Activated T-helper 1 cell treated with anti-CD3 and anti-CD28 coated beads, Interleukin-2, amount 50 U/mL, for 16 hours (primary cell): ENCODE data around the gene DCDC2C.

ENCODE experiments used
- DNase-seq, 2 donors: peaks; one replicate each; pipeline ENCODE4 v3.0.0-alpha.2; 2020; ENCODE audit warnings: low read depth in 1 of 2, low spot score in 1 of 2

DCDC2C gene

DNA sequence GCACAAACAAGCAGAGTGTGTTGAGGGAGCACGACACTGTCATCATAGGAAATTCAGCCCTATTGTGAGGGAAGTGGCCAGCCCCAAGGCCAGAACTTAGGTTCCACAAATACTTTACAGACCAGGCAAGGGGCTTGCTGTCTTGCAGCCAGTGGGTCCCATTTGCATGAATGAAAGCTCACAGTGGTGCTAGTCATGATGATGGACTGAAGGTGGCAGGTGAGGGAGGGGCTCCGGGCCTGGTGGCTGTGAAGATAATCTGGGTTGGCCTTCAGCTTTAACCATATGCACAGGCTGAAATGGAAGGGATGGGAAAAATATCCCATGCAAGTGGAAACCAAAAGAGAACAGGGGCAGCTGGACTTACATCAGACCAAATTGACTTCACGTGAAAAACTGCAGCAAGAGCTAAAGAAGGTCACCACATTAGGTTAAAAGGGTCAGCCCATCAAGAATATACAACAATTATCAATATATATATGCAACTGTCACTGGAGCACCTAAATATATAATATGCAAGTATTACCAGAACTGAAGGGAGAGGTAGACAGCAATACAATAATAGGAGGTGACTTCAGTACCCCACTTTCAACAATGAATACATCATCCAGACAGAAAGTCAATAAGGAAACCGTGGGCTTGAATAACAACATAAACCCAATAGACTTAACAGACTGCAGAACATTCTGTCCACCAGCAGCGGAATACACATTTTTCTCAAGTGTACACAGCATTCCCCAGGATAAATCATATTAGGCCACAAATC, 39.6 kb downstream of the DCDC2C start:
- DNase-seq: no peak

DNA sequence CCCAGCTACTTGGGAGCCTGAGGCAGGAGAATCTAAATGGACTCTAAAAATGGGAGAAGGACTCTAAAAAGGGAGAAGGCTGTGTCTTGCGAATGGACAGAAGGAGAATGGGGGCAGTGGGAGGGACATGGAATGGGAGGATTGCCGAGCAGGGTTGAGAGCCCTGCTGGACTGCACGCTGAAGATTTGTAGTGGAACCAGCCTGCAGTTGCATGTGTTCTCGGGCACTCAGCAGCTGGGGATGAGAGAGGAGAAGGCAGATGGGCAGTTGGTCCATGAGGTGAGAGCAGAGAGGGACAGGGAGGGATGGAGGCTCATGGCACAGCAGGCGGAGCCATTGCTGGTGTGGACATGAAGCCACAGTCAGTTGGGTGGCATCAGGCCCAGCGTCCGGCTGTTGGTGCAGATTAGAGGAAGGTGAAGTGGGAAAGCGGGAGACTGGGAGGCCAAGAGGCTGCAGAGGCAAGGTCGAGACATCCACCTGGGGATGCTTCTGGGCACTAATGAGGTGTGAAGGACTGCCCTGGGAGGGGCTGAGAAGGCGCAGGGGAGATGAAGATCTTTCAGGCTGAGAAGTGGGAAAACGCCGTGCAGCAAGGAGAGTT, 40.7 kb downstream of the DCDC2C start:
- DNase-seq: no peak

DNA sequence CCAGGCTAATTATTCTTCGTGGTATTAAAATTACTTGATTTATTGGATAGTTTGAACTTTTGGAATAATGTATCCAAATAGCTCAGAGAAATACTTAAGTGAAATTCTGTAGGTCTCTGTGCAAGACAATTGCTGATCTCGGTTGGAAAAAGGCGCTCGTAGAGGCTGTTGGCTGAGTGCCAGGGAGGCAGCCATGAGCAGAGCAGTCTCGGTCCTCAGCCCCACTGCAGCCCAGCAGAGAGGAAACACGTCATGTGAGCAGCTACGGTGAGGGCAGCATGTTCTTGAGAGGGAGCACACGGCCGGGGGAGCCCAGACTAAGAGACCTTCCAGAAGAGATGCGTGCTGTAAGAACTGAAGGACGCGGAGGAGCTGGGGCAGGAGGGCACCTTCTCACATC, 42.5 kb downstream of the DCDC2C start:
- no peak for DNase-seq

DNA sequence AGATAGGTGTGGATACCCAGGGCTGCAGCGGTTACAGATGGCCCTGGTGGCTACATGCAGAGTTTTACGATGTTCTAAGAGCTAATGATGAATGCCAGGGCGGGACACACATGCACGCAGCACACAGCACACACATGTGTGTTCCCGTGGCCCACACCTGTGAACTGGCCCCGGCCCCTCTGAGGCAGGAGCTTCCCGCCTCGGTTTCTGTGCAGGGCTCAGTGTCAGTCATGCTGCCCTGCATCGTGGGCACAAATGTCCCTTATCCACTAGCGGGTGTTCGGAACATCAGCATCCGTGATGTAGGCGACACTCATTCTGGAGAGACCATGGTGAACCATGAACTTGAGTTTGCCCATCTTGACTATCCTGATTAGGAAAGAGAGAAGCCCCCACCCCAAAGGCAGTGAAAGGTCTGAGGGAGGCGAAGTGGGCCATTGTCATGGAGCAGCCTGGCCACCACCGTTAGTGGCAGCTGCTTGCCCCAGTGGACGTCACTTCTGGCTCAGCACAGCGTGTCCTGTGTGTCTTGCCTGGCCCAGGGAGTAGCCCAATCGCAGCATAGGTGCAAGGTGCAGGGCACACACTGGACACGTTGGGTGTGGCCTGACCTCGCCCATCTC, 43.8 kb downstream of the DCDC2C start:
- no peak for DNase-seq

DNA sequence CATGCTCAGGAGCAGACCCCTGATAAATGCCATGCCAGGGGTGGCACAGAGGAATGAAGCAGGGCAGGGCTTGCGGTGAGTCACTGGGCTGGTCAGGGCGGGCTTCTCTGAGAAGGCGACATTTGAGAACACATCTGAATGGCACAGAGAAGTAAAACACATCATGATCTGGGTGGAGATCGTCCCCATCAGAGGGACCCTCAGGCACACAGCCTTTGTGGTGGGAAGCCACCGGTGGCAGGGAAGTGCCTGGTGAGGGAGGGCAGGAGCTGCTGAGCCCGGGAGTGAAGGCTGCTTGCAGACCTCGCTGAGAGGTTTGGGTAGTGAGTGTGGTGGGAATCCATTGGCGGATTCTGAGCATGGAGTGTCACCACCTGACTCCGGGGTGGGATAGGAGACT, 44.5 kb downstream of the DCDC2C start:
- no peak for DNase-seq

DNA sequence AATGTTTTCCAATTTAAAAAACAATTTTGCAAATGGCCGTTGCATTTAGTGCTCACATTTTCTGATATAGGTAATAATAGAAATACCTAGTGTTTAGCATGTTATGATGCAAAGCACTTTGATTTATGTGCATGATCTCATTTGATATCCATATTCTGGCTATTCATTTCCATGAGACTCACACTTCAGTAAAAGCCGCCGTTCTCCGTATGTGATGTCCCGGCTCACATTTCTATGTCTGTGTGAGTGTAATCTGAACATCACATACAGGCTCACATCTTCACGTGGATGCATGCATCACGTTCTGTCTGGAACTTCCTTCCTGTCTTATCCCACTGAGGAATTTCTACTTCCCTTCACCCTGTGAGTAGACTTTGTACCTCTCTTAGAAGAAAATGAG, 45.8 kb downstream of the DCDC2C start:
- no peak for DNase-seq

DNA sequence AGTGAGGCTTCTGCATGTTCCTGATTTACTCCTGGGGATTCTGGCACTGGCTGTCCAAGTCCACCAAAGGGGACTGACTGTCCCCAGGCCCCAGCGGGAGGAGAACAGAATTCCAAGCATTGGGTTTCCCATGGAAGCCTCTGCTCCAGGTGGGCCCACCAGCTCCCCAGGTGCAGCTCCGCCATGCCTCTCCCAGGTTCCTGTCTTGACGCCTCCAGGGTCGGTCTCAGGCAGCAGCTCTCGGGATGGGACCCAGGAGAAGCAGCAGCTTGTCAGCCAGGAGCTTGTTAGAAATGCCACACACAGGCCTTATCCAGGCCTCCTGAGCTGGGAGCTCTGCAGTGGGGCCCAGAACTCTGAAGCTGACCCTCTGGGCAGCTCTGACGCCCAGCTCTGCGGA, 47.9 kb downstream of the DCDC2C start:
- DNase-seq: no peak

DNA sequence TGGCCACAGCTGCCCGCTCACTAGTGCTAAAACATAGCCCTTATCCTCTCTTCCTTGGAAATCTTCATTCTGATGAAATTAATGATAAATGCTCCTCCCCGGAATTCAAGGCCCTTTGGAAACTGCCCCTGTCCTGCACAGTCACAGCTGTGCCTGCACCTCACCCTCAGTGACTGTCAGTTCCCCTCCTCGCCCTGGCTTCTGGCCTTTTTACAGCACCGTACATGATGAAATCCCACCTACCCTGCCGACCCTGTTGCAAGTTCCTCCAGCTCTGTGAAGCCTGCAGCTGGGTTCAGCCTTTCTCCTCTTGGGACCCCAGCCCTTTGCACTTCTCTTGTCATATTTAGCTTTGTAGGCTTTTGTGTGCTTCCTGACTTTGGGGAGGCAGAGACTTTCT, 48.4 kb downstream of the DCDC2C start:
- no peak for DNase-seq

DNA sequence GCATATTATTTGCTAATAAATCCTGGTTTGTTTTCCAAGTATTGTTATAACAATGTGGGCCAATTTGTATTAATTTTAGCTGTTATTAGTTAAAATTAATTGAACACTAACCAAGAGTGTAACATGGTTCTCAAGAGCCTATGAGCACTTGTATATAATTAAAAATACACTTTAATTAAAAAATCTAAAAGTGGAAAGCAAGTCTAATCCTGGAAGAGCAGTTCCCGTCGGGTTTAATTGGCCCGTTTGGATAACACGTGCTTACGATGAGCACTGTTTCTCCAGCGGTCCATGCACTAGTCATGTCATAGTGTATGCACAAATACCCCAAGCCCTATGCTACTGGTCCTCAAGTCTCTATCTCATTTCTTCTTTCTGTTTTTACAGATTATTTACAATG, 49.0 kb downstream of the DCDC2C start:
- DNase-seq: no peak

DNA sequence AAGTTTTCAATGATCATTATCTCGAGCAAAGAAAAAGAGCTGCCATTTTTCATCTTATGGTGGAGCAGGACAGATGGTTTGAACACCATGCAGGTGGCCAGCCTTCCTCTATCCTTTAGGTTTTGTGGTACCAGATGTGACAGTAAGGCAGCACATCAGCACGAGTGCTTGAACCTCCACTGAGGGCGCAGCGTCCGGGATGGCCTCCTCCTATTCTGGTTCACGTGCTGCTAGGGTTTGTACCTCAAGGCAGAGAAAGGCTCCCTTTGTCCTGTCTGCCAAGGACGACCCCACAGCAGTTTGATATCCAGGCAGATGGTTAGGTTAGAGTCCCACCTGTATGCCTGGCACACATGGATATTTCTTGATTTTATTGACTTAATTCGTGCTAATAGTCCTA, 50.2 kb downstream of the DCDC2C start:
- no peak for DNase-seq

DNA sequence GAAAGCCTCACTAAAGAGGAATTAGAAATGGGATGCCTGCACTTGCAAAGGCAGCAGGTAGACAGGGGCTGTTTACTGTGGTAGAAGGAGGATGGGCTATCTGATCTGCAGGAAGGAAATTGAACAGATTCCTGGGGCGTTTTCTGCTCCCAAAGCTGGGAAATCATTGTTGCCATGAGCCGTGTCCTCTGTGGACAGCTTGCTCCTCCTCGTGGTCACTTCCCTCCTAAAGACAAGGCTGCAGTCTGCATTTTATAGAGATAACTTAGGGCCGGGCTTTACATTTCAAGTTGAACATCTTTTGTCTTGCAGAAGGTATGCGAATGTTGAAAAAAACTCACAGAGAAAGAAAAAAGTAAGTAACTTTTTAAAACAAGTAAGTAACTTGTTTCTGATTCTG, 50.9 kb downstream of the DCDC2C start:
- no peak for DNase-seq

DNA sequence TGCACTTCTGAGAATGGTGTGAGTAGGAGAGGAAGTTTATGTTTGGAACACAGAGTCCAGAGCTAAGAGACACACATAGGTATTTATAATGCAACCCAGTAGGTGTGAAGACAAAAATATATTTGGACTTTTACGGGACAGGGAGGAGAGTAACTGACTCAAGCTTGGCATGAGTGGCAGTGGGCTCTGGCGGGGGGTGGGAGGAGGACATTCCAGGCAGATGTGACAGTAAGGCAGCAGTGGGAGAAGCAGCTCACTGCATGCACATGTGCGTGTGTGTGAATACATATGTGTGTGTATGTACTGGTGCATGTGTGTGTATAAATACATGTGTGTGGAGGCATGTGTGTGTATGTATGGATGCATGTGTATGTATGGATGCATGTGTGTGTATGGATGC, 51.4 kb downstream of the DCDC2C start:
- DNase-seq: no peak

DNA sequence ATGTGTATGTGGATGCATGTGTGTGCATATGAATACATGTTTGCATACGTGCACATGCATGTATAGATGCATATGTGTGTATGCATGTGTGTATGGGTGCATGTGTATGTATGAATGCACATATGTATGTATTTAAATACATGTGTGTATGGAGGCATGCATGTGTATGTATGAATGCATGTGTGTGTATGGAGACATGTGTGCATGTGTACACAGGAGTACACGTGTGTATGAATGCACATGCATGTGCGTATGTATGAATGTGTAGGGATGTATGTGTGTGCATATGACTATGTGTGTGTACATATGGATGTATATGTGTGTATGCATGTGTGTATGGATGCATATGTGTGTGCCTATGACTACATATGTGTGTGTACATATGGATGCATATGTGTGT, 51.9 kb downstream of the DCDC2C start:
- DNase-seq: no peak

DNA sequence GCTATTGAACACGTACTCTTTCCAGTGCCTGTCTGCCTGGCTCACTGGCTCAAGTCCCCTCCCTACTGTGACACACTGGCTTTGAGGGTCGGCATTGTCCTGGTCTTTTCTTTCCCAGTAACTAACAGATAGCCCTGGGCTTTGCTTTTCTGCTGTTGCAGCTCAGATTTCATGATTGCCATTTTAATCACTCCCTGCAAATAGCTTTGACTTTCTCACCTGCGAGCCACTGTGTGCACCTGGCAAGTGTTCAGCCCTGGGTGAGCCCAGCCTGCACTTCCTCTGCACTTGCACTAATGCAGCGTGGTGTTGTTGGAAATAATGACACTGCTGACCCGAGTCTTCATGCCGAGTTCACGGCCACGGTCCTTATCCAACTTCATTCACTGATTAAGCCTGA, 52.9 kb downstream of the DCDC2C start:
- DNase-seq: no peak

DNA sequence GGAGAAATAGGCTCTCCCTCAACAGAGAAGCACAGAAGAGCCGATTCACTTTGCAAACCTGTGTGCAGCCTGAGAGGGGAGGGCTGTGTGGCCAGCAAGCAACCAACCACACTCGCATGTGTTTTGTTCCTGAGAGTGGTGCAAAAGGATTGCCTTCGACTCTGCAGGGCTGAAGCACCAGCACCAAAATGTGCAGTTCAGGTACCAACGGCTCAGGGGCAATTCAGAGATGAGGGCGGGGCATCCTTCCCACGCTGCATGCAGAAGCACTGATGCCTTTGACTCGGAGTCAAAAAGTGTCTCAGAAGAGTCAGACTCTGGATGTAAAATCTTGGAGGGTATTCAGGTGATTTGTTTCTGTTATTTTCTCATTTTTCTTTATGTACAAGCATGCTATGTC, 55.5 kb downstream of the DCDC2C start:
- no peak for DNase-seq

DNA sequence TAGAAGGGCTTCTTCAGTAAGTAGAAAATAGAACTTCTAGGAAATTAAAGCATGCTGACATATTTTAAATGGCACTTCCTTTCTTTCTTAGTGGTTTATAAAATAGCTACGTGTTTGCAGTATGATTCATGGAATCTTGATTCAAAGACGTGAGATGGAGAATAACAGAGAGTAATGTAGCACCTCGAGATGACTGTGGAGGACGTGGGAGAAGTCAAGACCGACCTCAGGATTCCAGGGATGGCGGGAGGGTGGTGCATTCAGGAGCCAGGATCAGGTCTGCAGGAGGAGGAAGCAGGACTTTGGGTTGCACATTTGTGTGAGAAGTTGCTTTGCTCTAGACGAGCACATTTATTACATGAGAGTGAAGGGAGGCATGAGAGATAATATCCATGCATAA, 56.0 kb downstream of the DCDC2C start:
- DNase-seq: no peak

DNA sequence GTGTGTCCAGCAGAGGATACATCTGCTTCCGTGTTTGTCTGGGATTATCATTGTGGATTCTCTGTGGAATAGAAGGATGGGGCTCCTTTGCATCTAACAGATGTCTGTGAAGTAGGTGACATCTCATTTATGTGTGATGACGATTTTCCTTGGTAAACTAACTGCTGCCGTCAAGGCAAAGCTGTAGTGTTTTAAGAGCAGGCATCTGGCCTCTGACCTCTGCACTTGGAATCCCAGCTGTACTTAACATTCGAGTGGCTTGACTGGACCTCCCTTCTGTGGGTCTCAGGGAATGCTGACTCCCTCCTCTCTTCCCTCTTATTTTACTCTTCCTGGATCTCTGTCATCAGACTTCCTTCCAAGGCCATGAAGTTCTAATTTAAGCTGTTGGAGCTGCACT, 56.4 kb downstream of the DCDC2C start:
- no peak for DNase-seq

DNA sequence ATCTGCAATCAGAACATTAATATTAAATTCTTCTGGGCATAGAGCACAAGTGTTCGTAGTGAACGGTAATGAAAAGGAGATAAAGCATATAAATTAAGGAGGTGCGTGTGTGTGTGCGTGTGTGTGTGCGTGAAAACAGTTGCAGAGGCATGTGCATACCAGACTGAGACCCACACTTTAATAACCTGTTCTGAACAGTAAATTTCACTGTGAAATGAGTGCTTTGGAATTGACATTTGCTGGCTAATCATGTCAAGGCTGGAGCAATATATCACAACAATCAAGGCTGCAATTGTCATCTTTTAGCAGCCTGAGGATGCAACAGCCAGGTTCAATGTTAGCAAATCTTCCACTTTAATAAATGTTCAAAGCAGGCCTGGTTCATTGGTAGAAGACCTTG, 57.9 kb downstream of the DCDC2C start:
- no peak for DNase-seq

DNA sequence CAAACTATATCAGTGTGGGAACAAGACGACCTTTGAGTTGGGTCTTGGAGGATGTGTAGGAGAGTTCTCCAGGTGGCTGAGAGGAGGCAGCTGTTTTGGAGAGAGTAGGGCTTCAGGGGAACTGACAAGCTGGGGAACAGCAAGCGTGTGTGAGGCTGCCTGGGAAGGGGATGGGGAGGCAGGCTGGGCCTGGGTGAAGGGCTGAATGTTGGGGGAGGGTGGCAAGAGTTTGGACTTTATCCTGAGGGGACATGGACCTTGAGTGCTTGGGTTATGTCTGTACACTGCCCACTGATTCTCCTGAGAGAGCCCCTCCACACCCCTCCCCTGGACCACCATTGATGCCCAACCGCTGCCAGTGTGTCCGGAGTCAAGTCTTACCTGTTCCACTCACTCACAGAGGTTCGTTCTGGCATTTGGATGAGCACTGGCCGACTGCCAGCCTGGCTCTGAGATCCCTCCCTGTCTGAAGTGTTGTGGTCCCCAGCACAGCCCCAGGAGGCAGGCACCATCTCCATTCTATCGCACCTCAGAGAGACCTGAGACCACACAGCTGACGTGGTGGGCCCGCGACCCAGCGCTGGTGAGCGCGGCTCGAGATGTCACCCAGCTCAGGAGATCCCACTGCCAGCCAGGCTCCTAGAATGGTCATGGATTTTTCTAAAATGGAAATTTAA, 59.5 kb downstream of the DCDC2C start:
- DNase-seq: no peak

DNA sequence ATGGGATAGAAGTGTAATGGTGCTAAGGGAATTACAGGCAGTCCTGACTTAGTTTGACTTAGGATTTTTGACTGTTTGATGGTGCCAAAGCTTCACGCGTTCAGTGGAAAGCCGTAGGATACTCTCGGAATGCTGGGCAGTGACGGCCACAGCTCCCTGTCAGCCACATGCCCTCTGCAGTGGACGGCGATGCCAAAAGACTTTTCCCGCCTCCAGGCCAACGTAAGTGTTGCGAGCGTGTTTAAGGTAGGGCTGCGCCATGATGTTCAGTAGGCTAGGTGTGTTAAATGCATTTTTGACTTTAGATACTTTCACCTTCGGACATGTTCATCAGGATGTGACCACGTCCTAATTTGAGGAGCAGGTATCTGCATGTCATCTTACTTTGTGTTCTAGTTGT, 63.4 kb downstream of the DCDC2C start:
- no peak for DNase-seq

DNA sequence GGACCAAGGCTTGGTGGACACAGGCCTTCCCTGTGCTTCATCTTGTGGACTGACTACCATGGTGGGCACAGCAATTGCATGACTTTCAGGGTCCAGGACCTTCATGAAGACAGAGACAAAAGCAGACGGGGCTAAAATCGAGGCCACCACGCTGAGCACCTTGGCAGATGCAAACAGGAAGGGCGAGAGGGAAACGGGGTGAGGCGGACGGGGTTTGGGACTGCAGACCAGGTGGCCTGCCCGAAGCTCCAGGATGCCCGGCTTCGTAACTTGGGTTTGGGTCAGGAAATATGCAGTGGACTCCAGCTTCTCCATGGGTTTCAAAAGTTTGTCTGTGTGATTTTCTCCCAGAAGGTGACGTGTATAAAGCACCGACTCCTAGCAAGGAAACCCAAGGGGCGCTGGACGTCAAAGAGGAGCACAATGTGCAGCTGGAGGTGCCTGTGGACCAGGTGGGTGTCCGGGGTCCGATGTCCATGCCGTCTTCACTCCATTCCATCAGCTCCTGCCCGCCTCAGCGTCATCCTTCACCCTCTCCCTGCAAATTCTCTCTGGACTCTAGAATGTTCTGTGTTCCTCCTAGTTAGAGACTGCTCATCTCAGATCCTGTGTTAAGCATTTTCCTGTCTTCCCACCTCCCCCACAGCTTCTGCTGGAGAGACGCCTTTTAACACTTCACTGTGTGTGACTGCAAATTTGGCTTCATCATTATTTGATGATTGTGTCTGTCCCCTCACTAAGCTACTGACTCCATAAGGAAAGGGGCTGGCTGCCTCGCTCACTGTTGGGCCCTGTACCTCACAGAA, 65.8 kb downstream of the DCDC2C start:
- no peak for DNase-seq
